K562 (cell line): ENCODE measurements around the gene FILIP1L. TPM values are rescaled to one million over a fixed set of nuclear protein-coding genes. Genes with fewer than 3 reads are reported as not detected.

ENCODE experiments used
- E2F3 ChIP-seq: fragments of 250-450 bp; sonication (Bioruptor Pico); IDR thresholded peaks from 2 replicates; pipeline ENCODE4 v1.4.0; 2020; ENCODE audit warnings: mild to moderate bottlenecking
- ETV6 ChIP-seq, 3 experiments: fragments of 150-350 bp in 1 of 3; sonication (generic) in 1 of 3; formaldehyde crosslinking in 1 of 3; IDR thresholded peaks; 2 replicates each; pipeline versions ENCODE4 v1.6.1 to v1.8.0; 2014 to 2022; ENCODE audit warnings: borderline replicate concordance in 2 of 3, low read depth in 2 of 3, antibody characterized with exemption in 1 of 3, low read length in 1 of 3, mild to moderate bottlenecking in 1 of 3, missing genetic modification reagents in 1 of 3
- HMGN3 ChIP-seq: IDR thresholded peaks from 2 replicates; pipeline ENCODE4 v1.6.1; 2011; ENCODE audit warnings: borderline replicate concordance, low read depth, mild to moderate bottlenecking, mixed read lengths, low read length; ENCODE audit not compliant: insufficient read length; ENCODE audit errors: extremely low read depth
- ILF3 ChIP-seq: fragments of 450-650 bp; IDR thresholded peaks from 2 replicates; pipeline ENCODE4 v1.6.1; 2018; ENCODE audit warnings: antibody characterized with exemption, mild to moderate bottlenecking, moderate library complexity, borderline replicate concordance
- JUN ChIP-seq, 2 experiments: sonication (generic) in 1 of 2; formaldehyde crosslinking in 1 of 2; IDR thresholded peaks; 2 replicates each; pipeline versions ENCODE4 v1.6.1 to v1.8.0; 2012 to 2022; ENCODE audit warnings: borderline replicate concordance in 2 of 2, mild to moderate bottlenecking in 2 of 2, improper control_type of control experiment in 1 of 2, low read depth in 1 of 2, low read length in 1 of 2, missing genetic modification reagents in 1 of 2
- NONO ChIP-seq, 2 experiments: fragments of 200-400 bp in 1 of 2; fragments of 450-650 bp in 1 of 2; formaldehyde crosslinking in 1 of 2; IDR thresholded peaks; 2 replicates each; pipeline ENCODE4 v1.6.1; 2017; ENCODE audit warnings: low read depth in 2 of 2, mild to moderate bottlenecking in 2 of 2, moderate library complexity in 2 of 2, low read length in 1 of 2
- PHTF2 ChIP-seq: fragments of 250-450 bp; sonication (Bioruptor Pico); IDR thresholded peaks from 2 replicates; pipeline ENCODE4 v1.5.0; 2021; ENCODE audit warnings: mild to moderate bottlenecking
- STAG1 ChIP-seq: sonication (generic); formaldehyde crosslinking; IDR thresholded peaks from 2 replicates; pipeline ENCODE4 v1.5.0; 2020; ENCODE audit warnings: missing genetic modification reagents, borderline replicate concordance
- ZFP30 ChIP-seq: fragments of 250-450 bp; sonication (Bioruptor Pico); IDR thresholded peaks from 2 replicates; pipeline ENCODE4 v1.8.0; 2022; ENCODE audit warnings: moderate library complexity, mild to moderate bottlenecking, inconsistent platforms, borderline replicate concordance
- ZNF778 ChIP-seq: fragments of 450-650 bp; formaldehyde crosslinking; IDR thresholded peaks from 2 replicates; pipeline ENCODE4 v1.4.0; 2020; ENCODE audit warnings: mild to moderate bottlenecking, moderate library complexity
- polyA plus RNA-seq, 8 experiments: library from polyadenylated mRNA; depleted of rRNA in 4 of 8; stranded (reverse) in 5 of 8; unstranded in 3 of 8; fragments of >200 nt; fragmentation: Nextera tagmentation in 2 of 8; fragmentation: Illumina TruSeq in 1 of 8; extraction: Ambion mirVana in 2 of 8; extraction: Trizol in 1 of 8; gene quantifications; 2 replicates each; pipeline versions ENCODE4 v1.2.1 to v1.2.3, GENCODE V29; 2011 to 2014; ENCODE audit warnings: inconsistent platforms in 1 of 8, missing spikeins in 1 of 8
- total RNA-seq, 7 experiments: library from RNA; depleted of rRNA in 6 of 7; stranded (reverse); fragments of >200 nt in 6 of 7; fragmentation: Illumina TruSeq in 2 of 7; extraction: Trizol in 2 of 7; gene quantifications; 2 replicates each; pipeline versions ENCODE4 v1.2.1 to v1.2.3, GENCODE V29; 2011 to 2021; ENCODE audit warnings: low replicate concordance in 1 of 7
- TF ChIP-seq, protein P1 (sequence below): fragments of 450-650 bp; IDR thresholded peaks from 2 replicates; pipeline ENCODE4 v1.6.1; 2018; ENCODE audit warnings: mild to moderate bottlenecking, low read depth; ENCODE audit not compliant: partially characterized antibody
- TF ChIP-seq, protein P2 (sequence below): IDR thresholded peaks from 3 replicates; pipeline ENCODE4 v1.6.1; 2011; ENCODE audit warnings: borderline replicate concordance, mild to moderate bottlenecking; ENCODE audit not compliant: insufficient read length, insufficient read depth
- TF ChIP-seq, protein P3 (sequence below): fragments of 450-650 bp; conservative IDR thresholded peaks from 2 replicates; pipeline ENCODE4 v1.6.1; 2016; ENCODE audit warnings: missing genetic modification characterization, low read depth, mild to moderate bottlenecking, control low read depth, missing compliant biosample characterization
- TF ChIP-seq, protein P4 (sequence below): IDR thresholded peaks from 2 replicates; pipeline ENCODE4 v1.6.1; 2011; ENCODE audit warnings: borderline replicate concordance, low read depth, mild to moderate bottlenecking, moderate library complexity, low read length; ENCODE audit not compliant: insufficient read depth, poor library complexity, severe bottlenecking

Gene FILIP1L
- total and polyA plus RNA-seq, 9 of the 15 experiments (the other 6 are each of a cell fraction or from before 2014, with no cell fraction given), result 0.50 to 2.1 (median 1.1) TPM

DNA sequence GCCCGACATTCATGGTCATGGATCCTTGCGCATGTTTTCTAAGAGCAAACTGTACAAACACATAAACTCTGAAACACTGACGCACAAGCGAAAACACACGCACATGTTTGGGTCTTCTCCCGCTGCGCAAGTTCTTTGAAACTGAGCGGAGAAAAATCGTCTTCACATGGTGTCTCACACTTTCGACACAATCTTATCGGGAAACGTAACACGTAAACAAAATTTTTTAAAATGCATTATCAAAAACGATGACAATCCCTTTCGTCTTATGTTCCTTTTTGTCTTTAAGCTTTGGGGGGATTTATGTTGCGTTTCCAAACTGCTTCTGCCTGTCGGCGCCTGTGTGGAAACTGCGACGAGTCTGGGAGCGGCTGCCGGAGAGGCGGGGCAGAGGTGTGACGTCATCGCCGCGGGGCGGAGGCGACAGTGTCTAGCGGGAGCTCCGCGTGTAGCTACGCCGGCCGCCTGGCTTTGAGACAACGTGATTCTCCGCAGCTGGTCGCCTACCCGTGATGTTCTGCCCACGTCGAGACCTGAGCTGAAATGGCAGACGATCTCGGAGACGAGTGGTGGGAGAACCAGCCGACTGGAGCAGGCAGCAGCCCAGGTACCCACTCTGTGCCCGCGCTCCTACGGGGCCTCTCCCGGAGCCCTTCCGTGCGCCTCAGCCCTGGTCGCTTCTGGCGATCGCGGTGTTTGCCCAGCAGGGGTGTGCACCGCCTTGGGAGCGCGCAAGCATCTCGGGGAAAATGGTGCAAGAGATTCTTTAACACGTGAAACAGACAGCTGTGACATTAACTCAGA lies 296.7 kb downstream of the FILIP1L start, which contains the start of gene CMSS1 (continued):
- TF ChIP-seq ILF3 (no peak), ZFP30 (CRISPR knock-in tag) (no peak), ZNF778 (CRISPR knock-in tag) (no peak), JUN (IDR thresholded peaks at IDR 0.05; ENCODE audit: borderline replicate concordance, low read depth, low read length) (peak; percentile 73), JUN (CRISPR knock-in tag; IDR thresholded peaks at IDR 0.05; ENCODE audit: borderline replicate concordance) (no peak), PHTF2 (CRISPR knock-in tag) (no peak), ETV6 (IDR thresholded peaks at IDR 0.05; ENCODE audit: borderline replicate concordance in 1 of 2, low read depth in 2 of 2, low read length in 1 of 2) (no peak), ETV6 (CRISPR knock-in tag; IDR thresholded peaks at IDR 0.05; ENCODE audit: borderline replicate concordance) (no peak), E2F3 (CRISPR knock-in tag) (no peak), HMGN3 (no peak), STAG1 (no peak), NONO (IDR thresholded peaks at IDR 0.05; ENCODE audit: low read depth in 2 of 2, low read length in 1 of 2) (no peak)
- TF ChIP-seq, protein P1, sequence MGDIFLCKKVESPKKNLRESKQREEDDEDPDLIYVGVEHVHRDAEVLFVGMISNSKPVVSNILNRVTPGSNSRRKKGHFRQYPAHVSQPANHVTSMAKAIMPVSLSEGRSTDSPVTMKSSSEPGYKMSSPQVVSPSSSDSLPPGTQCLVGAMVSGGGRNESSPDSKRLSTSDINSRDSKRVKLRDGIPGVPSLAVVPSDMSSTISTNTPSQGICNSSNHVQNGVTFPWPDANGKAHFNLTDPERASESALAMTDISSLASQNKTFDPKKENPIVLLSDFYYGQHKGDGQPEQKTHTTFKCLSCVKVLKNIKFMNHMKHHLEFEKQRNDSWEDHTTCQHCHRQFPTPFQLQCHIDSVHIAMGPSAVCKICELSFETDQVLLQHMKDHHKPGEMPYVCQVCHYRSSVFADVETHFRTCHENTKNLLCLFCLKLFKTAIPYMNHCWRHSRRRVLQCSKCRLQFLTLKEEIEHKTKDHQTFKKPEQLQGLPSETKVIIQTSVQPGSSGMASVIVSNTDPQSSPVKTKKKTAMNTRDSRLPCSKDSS, result no peak
- TF ChIP-seq, protein P2, sequence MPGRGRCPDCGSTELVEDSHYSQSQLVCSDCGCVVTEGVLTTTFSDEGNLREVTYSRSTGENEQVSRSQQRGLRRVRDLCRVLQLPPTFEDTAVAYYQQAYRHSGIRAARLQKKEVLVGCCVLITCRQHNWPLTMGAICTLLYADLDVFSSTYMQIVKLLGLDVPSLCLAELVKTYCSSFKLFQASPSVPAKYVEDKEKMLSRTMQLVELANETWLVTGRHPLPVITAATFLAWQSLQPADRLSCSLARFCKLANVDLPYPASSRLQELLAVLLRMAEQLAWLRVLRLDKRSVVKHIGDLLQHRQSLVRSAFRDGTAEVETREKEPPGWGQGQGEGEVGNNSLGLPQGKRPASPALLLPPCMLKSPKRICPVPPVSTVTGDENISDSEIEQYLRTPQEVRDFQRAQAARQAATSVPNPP, result no peak
- TF ChIP-seq, protein P3, sequence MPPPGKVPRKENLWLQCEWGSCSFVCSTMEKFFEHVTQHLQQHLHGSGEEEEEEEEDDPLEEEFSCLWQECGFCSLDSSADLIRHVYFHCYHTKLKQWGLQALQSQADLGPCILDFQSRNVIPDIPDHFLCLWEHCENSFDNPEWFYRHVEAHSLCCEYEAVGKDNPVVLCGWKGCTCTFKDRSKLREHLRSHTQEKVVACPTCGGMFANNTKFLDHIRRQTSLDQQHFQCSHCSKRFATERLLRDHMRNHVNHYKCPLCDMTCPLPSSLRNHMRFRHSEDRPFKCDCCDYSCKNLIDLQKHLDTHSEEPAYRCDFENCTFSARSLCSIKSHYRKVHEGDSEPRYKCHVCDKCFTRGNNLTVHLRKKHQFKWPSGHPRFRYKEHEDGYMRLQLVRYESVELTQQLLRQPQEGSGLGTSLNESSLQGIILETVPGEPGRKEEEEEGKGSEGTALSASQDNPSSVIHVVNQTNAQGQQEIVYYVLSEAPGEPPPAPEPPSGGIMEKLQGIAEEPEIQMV (tag), result no peak
- TF ChIP-seq, protein P4, sequence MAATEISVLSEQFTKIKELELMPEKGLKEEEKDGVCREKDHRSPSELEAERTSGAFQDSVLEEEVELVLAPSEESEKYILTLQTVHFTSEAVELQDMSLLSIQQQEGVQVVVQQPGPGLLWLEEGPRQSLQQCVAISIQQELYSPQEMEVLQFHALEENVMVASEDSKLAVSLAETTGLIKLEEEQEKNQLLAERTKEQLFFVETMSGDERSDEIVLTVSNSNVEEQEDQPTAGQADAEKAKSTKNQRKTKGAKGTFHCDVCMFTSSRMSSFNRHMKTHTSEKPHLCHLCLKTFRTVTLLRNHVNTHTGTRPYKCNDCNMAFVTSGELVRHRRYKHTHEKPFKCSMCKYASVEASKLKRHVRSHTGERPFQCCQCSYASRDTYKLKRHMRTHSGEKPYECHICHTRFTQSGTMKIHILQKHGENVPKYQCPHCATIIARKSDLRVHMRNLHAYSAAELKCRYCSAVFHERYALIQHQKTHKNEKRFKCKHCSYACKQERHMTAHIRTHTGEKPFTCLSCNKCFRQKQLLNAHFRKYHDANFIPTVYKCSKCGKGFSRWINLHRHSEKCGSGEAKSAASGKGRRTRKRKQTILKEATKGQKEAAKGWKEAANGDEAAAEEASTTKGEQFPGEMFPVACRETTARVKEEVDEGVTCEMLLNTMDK, result peak; percentile 62
